ENCODE data around the gene IRF7. TPM values are rescaled to one million over a fixed set of nuclear protein-coding genes. Genes with fewer than 3 reads are reported as not detected.

IRF7 gene
- total RNA-seq, 1 experiment from 2014 or later, result 80.8 TPM

- Histone ChIP-seq H2AFZ (ENCODE audit: low read length) (no peak overlapping the region), H3K9ac (ENCODE audit: low read length) (no peak overlapping the region), H3K36me3 (ENCODE audit: low read depth, low read length) (no peaks in the 10 kb centered on the region), H3K27me3 (ENCODE audit: low read length) (no peaks in the 10 kb centered on the region), H3K27ac (ENCODE audit: low read length) (no peak overlapping the region), H3K4me2 (ENCODE audit: low read length) (no peak overlapping the region), H3K9me3 (ENCODE audit: low read length) (no peaks in the 10 kb centered on the region), H4K20me1 (ENCODE audit: low read length) (0 out of 2 replicates have a peak, but pooled peaks cover 5% of the 10 kb centered on the region), H3K9me2 (replicated peaks; ENCODE audit: low read length) (no peaks in the 10 kb centered on the region), H3F3A (ENCODE audit: low read length, unreplicated experiment) (no peaks in the 10 kb centered on the region), H3K4me3 (ENCODE audit: low read length) (no peak overlapping the region), H3K4me1 (ENCODE audit: insufficient read depth, low read length) (peaks cover 31% of the 10 kb centered on the region), H3K79me2 (ENCODE audit: low read length) (peaks cover 50% of the 10 kb centered on the region)
- CTCF ChIA-PET, result no interaction called here
- POLR2A ChIA-PET (ENCODE audit: unreplicated experiment), result no interaction called here
- DNase-seq (no peak), ATAC-seq (no peak)
- intact Hi-C loops (cut with micrococcal nuclease), result loop anchor here (10.0 kb wide), 1 partner anchor 52 kb away; the partner anchor contains the start of gene IRF7
- TF ChIP-seq EZH2phosphoT487 (IDR thresholded peaks at IDR 0.05; ENCODE audit: borderline replicate concordance, low read length) (no peak), CTCF (conservative IDR thresholded peaks at IDR 0.05; ENCODE audit: low read depth, low read length) (no peak), EZH2 (IDR thresholded peaks at IDR 0.05; ENCODE audit: low read length, unreplicated experiment) (no peak)
- no TSS peak for BruUV-seq (replicated peaks)
Observed at GRCh38 chr11:563066-563811, 52.5 kb downstream of the IRF7 start.

Small RNA genes within 50 kb of the gene (microRNA-seq; reads per million reads assigned to microRNA genes)
- 828 reads per million, percentile 83 among the genes with 10 or more reads in this experiment for gene MIR210 (ENCODE audit: unreplicated experiment)

Other genes starting within 250 kb of the IRF7 start
- 52.9 and 87.9 TPM in 2 replicates for gene B4GALNT4, start 246.5 kb downstream of the IRF7 start, total RNA-seq (2014; rRNA removed)
- 218 and 222 TPM in 2 replicates for gene PKP3, start 221.7 kb downstream of the IRF7 start, total RNA-seq (2014; rRNA removed)
- 85.4 and 112 TPM in 2 replicates for gene SIGIRR, start 201.0 kb downstream of the IRF7 start, total RNA-seq (2014; rRNA removed)
- 16.6 and 22.5 TPM in 2 replicates for gene ANO9, start 173.9 kb downstream of the IRF7 start, total RNA-seq (2014; rRNA removed)
- gene PTDSS2, start 165.7 kb downstream of the IRF7 start, total RNA-seq (2014; rRNA removed), result 53.0 and 91.0 TPM in 2 replicates
- 258 and 300 TPM in 2 replicates for gene RNH1, start 108.7 kb downstream of the IRF7 start, total RNA-seq (2014; rRNA removed)
- 128 and 167 TPM in 2 replicates for gene HRAS, start 80.4 kb downstream of the IRF7 start, total RNA-seq (2014; rRNA removed)
- 1.0 and 1.5 TPM in 2 replicates for gene LRRC56, start 78.4 kb downstream of the IRF7 start, total RNA-seq (2014; rRNA removed)
- 1.4 and 2.4 TPM in 2 replicates for gene LMNTD2, start 55.2 kb downstream of the IRF7 start, total RNA-seq (2014; rRNA removed)
- 58.6 and 79.7 TPM in 2 replicates for gene RASSF7, start 55.0 kb downstream of the IRF7 start, total RNA-seq (2014; rRNA removed)
- gene PHRF1, start 39.5 kb downstream of the IRF7 start, total RNA-seq (2014; rRNA removed), result 41.4 and 52.4 TPM in 2 replicates
- not detected in 2 replicates for gene CDHR5, start 9.0 kb upstream of the IRF7 start, total RNA-seq (2014; rRNA removed)
- gene SCT, start 11.2 kb upstream of the IRF7 start, total RNA-seq (2014; rRNA removed), result 2.2 TPM in 1 of 2 replicates, not detected in the other
- 0.11 TPM in 1 of 2 replicates, not detected in the other for gene DRD4, start 21.3 kb upstream of the IRF7 start, total RNA-seq (2014; rRNA removed)
- 31.9 and 42.8 TPM in 2 replicates for gene DEAF1, start 79.3 kb upstream of the IRF7 start, total RNA-seq (2014; rRNA removed)
- gene TMEM80, start 79.9 kb upstream of the IRF7 start, total RNA-seq (2014; rRNA removed), result 10.8 and 16.2 TPM in 2 replicates
- gene EPS8L2, start 90.3 kb upstream of the IRF7 start, total RNA-seq (2014; rRNA removed), result 127 and 200 TPM in 2 replicates
- 287 and 326 TPM in 2 replicates for gene TALDO1, start 131.5 kb upstream of the IRF7 start, total RNA-seq (2014; rRNA removed)
- 38.9 and 39.7 TPM in 2 replicates for gene GATD1, start 161.5 kb upstream of the IRF7 start, total RNA-seq (2014; rRNA removed)
- not detected in 2 replicates for gene CEND1, start 174.1 kb upstream of the IRF7 start, total RNA-seq (2014; rRNA removed)
- 32.7 and 42.3 TPM in 2 replicates for gene SLC25A22, start 182.3 kb upstream of the IRF7 start, total RNA-seq (2014; rRNA removed)
- gene PIDD1, start 189.3 kb upstream of the IRF7 start, total RNA-seq (2014; rRNA removed), result 11.7 and 14.9 TPM in 2 replicates
- 897 and 964 TPM in 2 replicates for gene RPLP2, start 194.0 kb upstream of the IRF7 start, total RNA-seq (2014; rRNA removed)
- gene PNPLA2, start 203.0 kb upstream of the IRF7 start, total RNA-seq (2014; rRNA removed), result 40.2 and 41.4 TPM in 2 replicates
- 10.6 and 19.8 TPM in 2 replicates for gene CRACR2B, start 212.0 kb upstream of the IRF7 start, total RNA-seq (2014; rRNA removed)
- gene CD151, start 217.0 kb upstream of the IRF7 start, total RNA-seq (2014; rRNA removed), result 469 and 490 TPM in 2 replicates
- gene POLR2L, start 226.6 kb upstream of the IRF7 start, total RNA-seq (2014; rRNA removed), result 661 and 1,148 TPM in 2 replicates
- gene TSPAN4, start 226.9 kb upstream of the IRF7 start, total RNA-seq (2014; rRNA removed), result 121 and 138 TPM in 2 replicates